ENCODE measurements around the gene GRM2. TPM values are rescaled to one million over a fixed set of nuclear protein-coding genes. Genes with fewer than 3 reads are reported as not detected.

GRM2 gene
- 10 to 100 TPM in 1 of 8 experiments, 1 to 10 TPM in 3, under 1 TPM in 4; 0.27 to 22.1 (median 2.5) TPM for total RNA-seq

DNA sequence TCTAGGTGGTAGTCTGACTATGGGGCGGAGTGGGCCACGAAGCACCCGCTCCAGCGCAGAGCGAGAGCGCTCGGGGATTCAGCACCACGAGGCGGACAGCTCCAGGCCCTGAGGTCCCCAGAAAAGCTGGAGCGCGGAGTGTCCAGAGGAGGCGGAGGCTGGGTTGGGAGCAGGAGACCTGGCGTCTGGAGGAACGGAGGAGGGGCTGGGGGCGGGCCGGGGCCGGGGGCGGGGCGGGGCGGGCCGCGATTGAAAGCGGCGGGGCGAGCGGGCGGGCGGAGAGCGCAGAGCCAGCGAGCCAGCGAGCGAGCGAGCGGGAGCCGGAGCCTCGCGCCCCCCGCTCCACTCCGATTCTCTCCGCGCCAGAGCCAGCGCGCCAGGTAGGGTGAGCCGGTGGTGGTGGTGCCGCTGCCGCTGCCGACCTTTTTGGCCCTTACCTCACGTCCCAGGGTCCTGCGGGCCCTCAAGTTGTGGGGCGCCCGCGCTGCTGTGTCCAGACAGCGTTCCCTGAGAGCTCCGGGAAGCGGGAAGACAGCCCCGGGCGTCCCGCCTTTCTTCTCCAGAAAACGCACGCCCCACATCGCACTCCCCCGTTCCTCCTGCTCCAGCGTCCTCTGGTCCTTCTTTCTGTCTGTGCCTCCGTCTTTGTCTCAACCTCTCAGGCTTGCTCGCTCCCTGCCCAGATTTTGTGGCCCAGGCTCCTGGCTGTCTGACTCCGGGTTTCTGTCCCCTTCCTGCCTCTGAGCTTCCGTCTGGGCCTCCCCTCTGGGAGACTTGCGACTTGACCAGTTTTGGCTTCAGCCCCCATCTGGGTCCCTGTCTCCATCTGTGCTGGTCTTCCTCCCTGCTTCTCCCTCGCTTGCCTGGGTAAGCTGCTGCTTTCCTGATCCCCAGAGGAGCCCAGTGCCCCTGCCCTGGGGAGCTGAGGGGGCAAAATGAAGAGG is at the start of gene GRM2:
Gene GRM2 (plus strand): TSS at position 281 of the 944 bp plus-strand sequence. CDS start 1,916 bp downstream, outside the sequence.
- WGBS, 10 experiments = 1 to 100% (median 20%) methylated on average over 1 to 24 of the region's 69 CpGs; no CpG with 5 or more reads in 4 of the 10 experiments
- Histone ChIP-seq H3K27ac (peak within 1 kb of the TSS; percentile 46 to 61), H3K4me1 (replicated peaks in 1 of 2) (peaks cover 47 to 49% of the 10 kb centered on the region in 2 donors), H3K4me3 (peak within 1 kb of the TSS; percentile 33 to 43 (median 41))
- peak; percentile 79 to 92 (median 86) for ATAC-seq (replicated peaks in 6 of 8)
- in situ Hi-C loops (cut with MboI; ENCODE audit: low pct_unique_long_range_greater_than_20kb in 2 of 9, low sequenced_read_pairs in 9 of 9, unreplicated experiment in 9 of 9) = no loop called here

DNA sequence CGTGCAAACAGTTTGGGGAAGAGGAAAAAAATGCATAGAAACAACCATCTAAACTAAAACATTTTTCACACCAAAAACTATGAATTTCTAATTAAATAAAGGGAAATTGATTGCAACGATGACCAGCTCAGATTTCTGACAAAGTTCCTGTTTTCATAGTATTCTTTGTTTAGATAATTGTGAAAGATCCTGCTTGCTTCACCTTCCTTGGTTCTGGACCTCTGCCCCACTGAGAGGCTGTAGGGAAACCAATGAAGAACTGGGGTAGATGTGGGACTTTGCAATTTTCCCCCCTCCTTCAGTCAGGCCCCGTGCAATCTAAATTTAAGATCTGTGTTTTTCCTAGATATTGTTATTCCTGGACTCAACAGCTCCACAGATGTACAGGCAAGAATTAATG is 49.6 kb upstream of the GRM2 start:
- in situ Hi-C loops (cut with MboI; ENCODE audit: low pct_unique_long_range_greater_than_20kb in 2 of 9, low sequenced_read_pairs in 9 of 9, unreplicated experiment in 9 of 9) = loop anchor here in 4 of 9 experiments (25.0 kb wide), 2 partner anchors 120 to 145 kb away; partner anchors contain the start of genes DCAF1 (in 3 of the 4) and RAD54L2 (in 1 of the 4)
- WGBS, 10 experiments = 94 to 100% (median 100%) methylated on average over 1 to 3 of the region's 3 CpGs; no CpG with 5 or more reads in 2 of the 10 experiments
- no peak for ATAC-seq (replicated peaks in 6 of 8)
- Histone ChIP-seq H3K4me1 (replicated peaks in 1 of 2) (no peaks in the 10 kb centered on the region), H3K4me3 (no peak overlapping the region), H3K27ac (no peak overlapping the region)

DNA sequence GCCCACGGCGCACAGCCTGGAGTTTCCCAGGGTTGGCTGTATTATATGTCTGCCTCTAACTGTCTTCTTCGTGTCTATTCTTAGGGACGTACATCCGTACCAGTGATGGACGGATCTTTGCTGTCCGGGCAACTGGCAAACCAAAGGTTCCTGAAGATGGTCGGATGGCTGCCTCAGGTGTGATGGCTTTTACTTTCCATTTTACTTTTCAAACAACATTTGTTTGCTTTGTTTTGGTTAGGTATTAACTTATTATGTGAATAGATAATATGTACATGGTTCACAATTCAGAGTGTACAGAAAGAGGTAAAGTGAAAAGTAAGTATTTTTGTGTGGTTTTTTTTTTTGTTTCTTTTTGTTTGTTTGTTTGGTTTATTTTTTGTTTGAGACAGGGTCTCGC is 46.9 kb upstream of the GRM2 start:
- WGBS, 10 experiments = 95 to 100% (median 99%) methylated on average over 1 to 9 of the region's 9 CpGs; no CpG with 5 or more reads in 2 of the 10 experiments
- no peak for ATAC-seq (replicated peaks in 6 of 8)
- Histone ChIP-seq H3K27ac (no peak overlapping the region), H3K4me3 (no peak overlapping the region), H3K4me1 (replicated peaks in 1 of 2) (no peaks in the 10 kb centered on the region)
- in situ Hi-C loops (cut with MboI; ENCODE audit: low pct_unique_long_range_greater_than_20kb in 2 of 9, low sequenced_read_pairs in 9 of 9, unreplicated experiment in 9 of 9) = loop anchor here in 5 of 9 experiments (10.0 to 25.0 kb wide), 3 partner anchors 123 to 155 kb away; partner anchors contain the start of genes DCAF1 (in 4 of the 5) and RAD54L2 (in 1 of the 5)

- in situ Hi-C loops (cut with MboI; ENCODE audit: low pct_unique_long_range_greater_than_20kb in 2 of 9, low sequenced_read_pairs in 9 of 9, unreplicated experiment in 9 of 9) = loop anchor here in 5 of 9 experiments (10.0 to 25.0 kb wide), 3 partner anchors 125 to 158 kb away; partner anchors contain the start of genes DCAF1 (in 4 of the 5) and RAD54L2 (in 1 of the 5)
- H3K4me3 ChIP-seq = no peak overlapping the region
Observed at GRCh38 chr3:51662456-51662855, 44.4 kb upstream of the GRM2 start.

DNA sequence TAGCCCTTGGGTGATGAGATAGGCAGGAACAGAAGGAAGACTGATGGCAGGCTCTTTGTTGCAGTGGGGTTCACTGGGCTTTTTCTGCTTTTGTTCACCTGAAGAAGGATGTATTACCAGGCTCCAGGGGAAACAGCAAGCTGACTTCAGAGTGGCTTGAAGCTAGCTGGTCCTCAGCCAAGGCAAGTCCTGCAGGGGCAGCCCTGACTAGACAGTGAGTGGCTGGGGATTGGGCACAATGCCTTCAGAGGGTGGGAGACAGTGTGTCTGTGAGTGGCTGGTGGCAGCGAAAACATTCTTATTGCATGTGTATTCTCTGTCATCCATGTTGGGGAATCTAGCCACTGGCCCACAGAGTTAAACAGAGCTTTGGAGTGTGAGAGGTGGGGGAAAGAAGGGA is 38.1 kb upstream of the GRM2 start:
- in situ Hi-C loops (cut with MboI; ENCODE audit: low pct_unique_long_range_greater_than_20kb in 2 of 9, low sequenced_read_pairs in 9 of 9, unreplicated experiment in 9 of 9) = loop anchor here in 5 of 9 experiments (10.0 to 25.0 kb wide), 3 partner anchors 131 to 164 kb away; partner anchors contain the start of genes DCAF1 (in 4 of the 5) and RAD54L2 (in 1 of the 5)
- WGBS, 10 experiments = 60 to 100% methylated on average over 1 of the region's 1 CpG; no CpG with 5 or more reads in 8 of the 10 experiments
- peaks cover 0 to 7% of the 10 kb centered on the region in 2 donors for H3K4me1 ChIP-seq (replicated peaks in 1 of 2)
- H3K4me3 ChIP-seq = no peak overlapping the region
- H3K27ac ChIP-seq = no peak overlapping the region
- ATAC-seq (replicated peaks in 6 of 8) = peak in 1 of 8 experiments; percentile 14

More at GRCh38 chr3:51662456-51662855, 44.4 kb upstream of the GRM2 start:
- WGBS, 10 experiments = 80 to 100% (median 100%) methylated on average over 1 to 7 of the region's 14 CpGs; no CpG with 5 or more reads in 4 of the 10 experiments
- ATAC-seq (replicated peaks in 6 of 8) = no peak
- Histone ChIP-seq H3K27ac (no peak overlapping the region), H3K4me1 (replicated peaks in 1 of 2) (no peaks in the 10 kb centered on the region)

GRCh38 chr3:51669241-51670052 is 37.4 kb upstream of the GRM2 start:
- WGBS, 10 experiments = 54 to 100% (median 85%) methylated on average over 1 to 5 of the region's 9 CpGs; no CpG with 5 or more reads in 3 of the 10 experiments
- Histone ChIP-seq H3K27ac (no peak overlapping the region), H3K4me3 (no peak overlapping the region), H3K4me1 (replicated peaks in 1 of 2) (peaks cover 0 to 7% of the 10 kb centered on the region in 2 donors)
- in situ Hi-C loops (cut with MboI; ENCODE audit: low pct_unique_long_range_greater_than_20kb in 2 of 9, low sequenced_read_pairs in 9 of 9, unreplicated experiment in 9 of 9) = loop anchor here in 5 of 9 experiments (10.0 to 25.0 kb wide), 3 partner anchors 132 to 165 kb away; partner anchors contain the start of genes DCAF1 (in 4 of the 5) and RAD54L2 (in 1 of the 5)
- peak; percentile 7 to 42 (median 26) for ATAC-seq (replicated peaks in 6 of 8)

DNA sequence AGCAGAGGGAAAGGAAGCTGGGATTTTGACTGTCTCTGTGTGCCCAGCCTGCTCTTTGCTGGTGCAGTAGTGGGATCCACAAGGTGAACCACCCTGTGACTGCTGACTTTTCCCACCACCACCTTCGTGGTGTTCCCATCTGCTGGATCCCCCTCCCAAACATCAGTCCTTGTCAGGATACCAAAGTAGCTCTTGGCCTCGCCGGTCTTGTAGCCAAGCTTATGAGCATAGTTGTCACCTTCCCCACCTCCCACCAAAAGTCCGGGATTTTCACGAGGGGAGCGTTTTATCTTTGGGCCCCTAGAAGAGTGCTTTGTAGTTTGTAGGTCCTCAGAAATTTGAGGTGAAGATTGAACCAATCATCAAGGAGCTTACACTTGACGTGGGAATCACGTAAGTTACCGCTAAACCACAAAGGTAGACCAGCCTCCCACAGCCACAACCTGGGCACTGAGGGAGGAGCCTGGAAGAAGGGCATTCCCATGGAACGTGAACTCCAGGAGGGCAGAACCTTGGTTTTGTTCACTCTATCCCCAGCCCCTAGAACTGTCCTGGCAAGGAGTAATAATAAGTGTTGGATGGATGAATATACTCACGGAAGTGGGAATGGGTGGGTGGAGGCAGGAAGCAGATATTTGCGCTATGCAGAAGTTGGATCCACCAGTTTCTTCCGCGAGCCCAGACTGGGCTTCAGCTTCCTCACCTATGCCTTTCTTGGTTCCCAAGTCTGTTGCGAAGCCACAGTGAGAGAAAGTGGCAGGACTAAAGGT is 36.6 kb upstream of the GRM2 start:
- WGBS, 10 experiments = 63 to 100% (median 83%) methylated on average over 1 to 7 of the region's 15 CpGs; no CpG with 5 or more reads in 2 of the 10 experiments

DNA sequence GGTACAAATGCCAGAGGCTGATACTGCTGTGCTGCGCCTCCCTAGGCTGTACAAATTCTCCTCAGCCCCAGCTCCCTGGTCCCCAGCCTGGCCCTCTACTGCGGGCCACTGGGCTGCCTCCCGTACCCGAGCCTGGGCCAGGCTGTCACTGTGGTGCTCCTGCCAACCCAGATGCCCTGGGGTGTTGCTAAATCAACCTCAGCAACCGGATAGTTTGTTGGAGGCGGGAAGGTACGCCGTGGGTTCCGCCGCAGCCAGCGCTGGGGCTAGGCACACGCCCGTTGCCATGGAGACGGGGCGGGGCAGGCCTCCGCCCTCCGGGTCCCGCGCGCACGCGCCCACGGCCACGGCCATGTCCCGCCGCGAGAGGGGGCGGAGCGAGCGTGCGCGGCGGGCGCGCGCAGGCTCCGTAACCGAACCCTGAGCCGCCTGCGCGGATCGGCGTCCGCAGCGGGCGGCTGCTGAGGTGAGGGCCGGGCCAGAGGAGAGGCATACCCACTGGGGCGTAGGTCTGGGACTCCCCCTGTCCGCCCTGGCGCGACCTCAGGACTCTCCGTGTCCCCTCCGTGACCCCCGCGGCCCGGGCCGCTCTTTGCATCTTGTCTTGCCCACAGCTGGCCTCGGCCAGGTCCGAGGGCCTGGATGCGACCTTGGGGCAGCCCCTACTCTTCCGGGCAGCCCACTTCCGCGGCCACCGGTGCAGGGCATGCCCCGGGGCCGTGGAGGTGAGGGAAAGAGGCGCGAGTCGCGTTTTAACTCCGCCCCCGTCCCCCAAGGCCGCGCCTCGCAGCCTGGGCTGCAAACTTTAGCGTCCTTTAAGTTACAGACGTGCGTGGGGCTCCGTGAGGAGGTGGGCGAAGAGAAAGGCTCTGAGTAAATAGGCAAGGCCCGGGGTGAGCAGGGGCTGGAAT is 35.8 kb upstream of the GRM2 start, which contains the start of gene TEX264:
Gene TEX264 (plus strand): TSS at position 430 of the 911 bp plus-strand sequence. CDS start 3,053 bp downstream, outside the sequence.
- Histone ChIP-seq H3K4me3 (peak within 1 kb of the TSS; percentile 50 to 80 (median 62)), H3K4me1 (replicated peaks in 1 of 2) (peaks cover 0 to 7% of the 10 kb centered on the region in 2 donors), H3K27ac (peak within 1 kb of the TSS in 1 of 2 donors; percentile 61)
- ATAC-seq (replicated peaks in 6 of 8) = peak; percentile 77 to 93 (median 87)
- in situ Hi-C loops (cut with MboI; ENCODE audit: low pct_unique_long_range_greater_than_20kb in 2 of 9, low sequenced_read_pairs in 9 of 9, unreplicated experiment in 9 of 9) = loop anchor here in 4 of 9 experiments (25.0 kb wide), 2 partner anchors 134 to 159 kb away; partner anchors contain the start of genes DCAF1 (in 3 of the 4) and RAD54L2 (in 1 of the 4)
- WGBS, 10 experiments = 0 to 5% methylated on average over 2 to 12 of the region's 81 CpGs; no CpG with 5 or more reads in 8 of the 10 experiments

More for the DNA sequence above, 36.6 kb upstream of the GRM2 start:
- H3K27ac ChIP-seq = no peak overlapping the region
- H3K4me1 ChIP-seq (replicated peaks in 1 of 2) = peaks cover 0 to 7% of the 10 kb centered on the region in 2 donors
- ATAC-seq (replicated peaks in 6 of 8) = no peak
- peak overlapping the region; percentile 50 to 80 (median 62) for H3K4me3 ChIP-seq
- in situ Hi-C loops (cut with MboI; ENCODE audit: low pct_unique_long_range_greater_than_20kb in 2 of 9, low sequenced_read_pairs in 9 of 9, unreplicated experiment in 9 of 9) = loop anchor here in 4 of 9 experiments (25.0 kb wide), 2 partner anchors 133 to 158 kb away; partner anchors contain the start of genes DCAF1 (in 3 of the 4) and RAD54L2 (in 1 of the 4)

DNA sequence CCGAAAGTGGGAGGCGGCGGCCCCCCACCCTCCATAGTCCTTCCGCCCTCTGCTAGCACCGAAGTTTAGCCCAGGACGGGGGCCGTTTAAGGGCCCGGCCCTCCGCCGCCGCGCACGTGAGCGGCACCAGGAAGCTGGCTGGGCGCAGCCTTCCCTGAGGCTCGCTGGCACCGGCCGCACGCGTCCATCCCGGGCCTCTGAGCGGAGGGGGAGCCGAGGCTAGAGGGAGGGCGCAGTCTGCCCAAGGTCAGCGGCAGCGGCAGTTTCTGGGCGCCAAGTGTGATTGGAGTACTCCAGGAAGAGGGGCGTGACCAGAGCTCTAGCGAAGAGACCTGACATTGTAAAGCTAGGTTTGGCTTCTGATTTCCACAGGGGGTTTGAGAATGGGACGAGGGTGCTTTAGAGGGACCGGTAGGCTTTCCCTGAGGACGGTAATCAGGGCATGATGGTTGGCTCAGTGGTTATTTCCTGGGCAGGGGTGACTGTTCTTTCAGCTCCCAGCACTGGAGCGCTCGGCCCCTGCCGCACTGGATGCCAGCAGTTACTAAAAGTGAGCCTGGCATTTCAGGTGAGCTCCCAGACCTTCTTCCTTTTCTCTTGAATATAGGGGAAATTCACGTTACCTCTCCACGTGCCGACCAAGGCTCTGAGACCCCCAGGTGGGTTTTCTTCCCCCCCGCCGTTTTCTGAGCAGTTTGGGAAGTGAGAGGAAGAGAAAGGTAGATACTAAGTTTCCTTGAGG is 35.0 kb upstream of the GRM2 start:
- in situ Hi-C loops (cut with MboI; ENCODE audit: low pct_unique_long_range_greater_than_20kb in 2 of 9, low sequenced_read_pairs in 9 of 9, unreplicated experiment in 9 of 9) = loop anchor here in 4 of 9 experiments (25.0 kb wide), 2 partner anchors 135 to 160 kb away; partner anchors contain the start of genes DCAF1 (in 3 of the 4) and RAD54L2 (in 1 of the 4)
- WGBS, 10 experiments = 0 to 40% (median 0%) methylated on average over 1 to 4 of the region's 40 CpGs; no CpG with 5 or more reads in 4 of the 10 experiments
- H3K4me3 ChIP-seq = peak overlapping the region; percentile 50 to 80 (median 62)
- H3K27ac ChIP-seq = peak overlapping the region in 1 of 2 donors; percentile 61
- peak; percentile 39 to 71 (median 52) for ATAC-seq (replicated peaks in 6 of 8)
- H3K4me1 ChIP-seq (replicated peaks in 1 of 2) = peaks cover 0 to 7% of the 10 kb centered on the region in 2 donors
